GM18517 (cell line): ENCODE measurements around the gene SLC25A11.

Source experiments
- ATAC-seq: cut with Tn5 transposase; IDR thresholded peaks from one replicate; pipeline ENCODE4 v1.9.1; 2021; ENCODE audit warnings: mild to moderate bottlenecking, moderate library complexity; ENCODE audit not compliant: unreplicated experiment

The SLC25A11 gene

GRCh38 chr17:4896332-4897197 is 43.3 kb downstream of the SLC25A11 start:
- ATAC-seq, result no peak

- no peak for ATAC-seq
These were observed 44.1 kb downstream of the SLC25A11 start for GRCh38 chr17:4895657-4896331.

- ATAC-seq, result no peak
These were observed 44.7 kb downstream of the SLC25A11 start for GRCh38 chr17:4895121-4895520.

DNA sequence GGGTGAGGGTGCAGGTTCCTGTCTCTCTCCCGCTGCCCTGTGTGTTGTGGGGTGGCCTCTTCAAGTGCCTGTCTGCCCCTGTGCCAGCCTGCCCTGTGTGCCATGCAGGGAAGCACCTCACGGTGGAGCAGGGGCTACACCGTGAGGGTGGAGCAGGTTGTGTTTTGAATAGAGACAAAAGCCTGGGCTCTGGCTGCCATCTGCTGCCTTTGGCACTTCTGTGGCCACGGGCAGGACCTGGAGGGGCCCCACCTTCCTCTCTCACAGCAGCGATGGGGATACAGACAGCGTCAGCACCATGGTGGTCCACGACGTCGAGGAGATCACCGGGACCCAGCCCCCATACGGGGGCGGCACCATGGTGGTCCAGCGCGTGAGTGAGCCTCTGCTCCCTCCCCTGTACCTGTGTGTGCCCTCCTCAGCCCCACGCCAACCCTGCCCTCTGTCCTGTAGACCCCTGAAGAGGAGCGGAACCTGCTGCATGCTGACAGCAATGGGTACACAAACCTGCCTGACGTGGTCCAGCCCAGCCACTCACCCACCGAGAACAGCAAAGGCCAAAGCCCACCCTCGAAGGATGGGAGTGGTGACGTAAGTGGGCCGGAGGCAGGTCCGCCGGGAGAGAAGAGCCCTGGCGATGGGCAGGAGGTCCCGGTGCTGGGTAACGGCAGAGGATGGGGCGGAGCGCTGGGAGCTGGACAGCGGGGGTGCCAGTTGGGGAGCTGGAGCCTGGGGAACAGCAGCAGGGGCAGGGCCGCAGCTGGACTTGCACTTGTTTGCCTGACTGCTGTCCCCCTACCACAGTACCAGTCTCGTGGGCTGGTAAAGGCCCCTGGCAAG is 45.9 kb downstream of the SLC25A11 start:
- ATAC-seq, result no peak

DNA sequence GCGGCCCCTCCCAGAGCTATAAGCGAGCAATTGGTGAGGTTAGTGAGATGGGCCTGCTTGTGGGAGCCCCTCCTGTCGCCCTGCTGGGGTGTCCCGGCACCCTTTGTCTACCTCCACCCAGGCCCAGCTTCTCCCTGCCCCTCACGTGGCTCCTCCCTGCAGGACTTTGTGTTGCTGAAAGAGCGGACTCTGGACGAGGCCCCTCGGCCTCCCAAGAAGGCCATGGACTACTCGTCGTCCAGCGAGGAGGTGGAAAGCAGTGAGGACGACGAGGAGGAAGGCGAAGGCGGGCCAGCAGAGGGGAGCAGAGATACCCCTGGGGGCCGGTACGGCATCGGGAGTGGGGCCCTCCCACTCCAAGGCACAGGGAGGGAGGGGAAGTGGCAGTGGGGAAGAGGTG is 46.6 kb downstream of the SLC25A11 start:
- no peak for ATAC-seq

GRCh38 chr17:4892499-4893221 is 47.2 kb downstream of the SLC25A11 start:
- no peak for ATAC-seq

DNA sequence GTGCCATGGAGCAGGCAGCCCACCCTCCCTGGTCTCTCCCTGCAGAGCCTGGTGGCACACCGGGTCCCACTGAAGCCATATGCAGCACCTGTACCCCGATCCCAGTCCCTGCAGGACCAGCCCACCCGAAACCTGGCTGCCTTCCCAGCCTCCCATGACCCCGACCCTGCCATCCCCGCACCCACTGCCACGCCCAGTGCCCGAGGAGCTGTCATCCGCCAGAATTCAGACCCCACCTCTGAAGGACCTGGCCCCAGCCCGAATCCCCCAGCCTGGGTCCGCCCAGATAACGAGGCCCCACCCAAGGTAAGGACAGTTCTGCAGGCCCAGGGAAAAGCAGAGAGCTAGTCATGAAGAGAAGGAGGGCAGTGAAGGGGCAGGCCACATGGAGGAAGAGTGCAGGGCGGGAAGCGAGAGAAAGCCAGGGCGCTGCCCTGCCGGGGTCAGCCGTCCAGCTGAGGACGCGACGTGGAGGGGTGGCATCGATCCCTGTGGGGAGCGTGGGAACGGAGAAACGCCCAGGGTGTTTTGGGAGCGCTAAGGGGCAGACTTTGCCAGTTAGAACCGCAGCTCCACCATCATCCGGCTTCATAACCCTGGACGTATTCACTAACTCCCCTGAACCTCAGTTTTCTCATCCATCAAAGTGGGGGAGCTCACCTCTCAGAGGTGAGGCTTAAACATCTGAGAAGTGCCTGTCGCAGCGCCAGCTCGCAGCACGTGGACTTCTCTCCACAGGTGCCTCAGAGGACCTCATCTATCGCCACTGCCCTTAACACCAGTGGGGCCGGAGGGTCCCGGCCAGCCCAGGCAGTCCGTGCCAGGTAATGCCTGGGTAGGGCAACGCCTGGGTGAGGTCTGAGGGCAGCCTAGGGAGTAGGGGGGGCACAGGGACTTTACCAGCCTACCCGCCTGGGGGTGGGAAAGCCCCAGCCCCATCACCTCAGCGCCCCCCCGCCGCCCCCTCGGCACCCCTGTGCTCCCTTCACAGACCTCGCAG is 48.1 kb downstream of the SLC25A11 start:
- no peak for ATAC-seq

- no peak for ATAC-seq
These were observed 52.3 kb downstream of the SLC25A11 start for GRCh38 chr17:4887581-4887980.
